Type B pancreatic cell (in vitro differentiated cells): ENCODE data around the gene EMP1. TPM values are rescaled to one million over a fixed set of nuclear protein-coding genes. Genes with fewer than 3 reads are reported as not detected.

Experiments used
- DNase-seq: peaks from one replicate; pipeline ENCODE4 v3.0.0; 2021; ENCODE audit warnings: mixed read lengths; ENCODE audit not compliant: unreplicated experiment; ENCODE audit errors: extremely low spot score
- H3K27ac Mint-ChIP-seq: 2 replicates; pipeline ENCODE4 v1.8.0; 2021; ENCODE audit warnings: mild to moderate bottlenecking, mixed read lengths
- H3K27me3 Mint-ChIP-seq: 2 replicates; pipeline ENCODE4 v1.8.0; 2021; ENCODE audit warnings: mixed read lengths
- H3K36me3 Mint-ChIP-seq: 2 replicates; pipeline ENCODE4 v1.8.0; 2021; ENCODE audit warnings: mixed read lengths
- H3K4me1 Mint-ChIP-seq: one replicate; pipeline ENCODE4 v1.8.0; 2021; ENCODE audit warnings: mixed read lengths; ENCODE audit not compliant: unreplicated experiment
- H3K4me3 Mint-ChIP-seq: 2 replicates; pipeline ENCODE4 v1.8.0; 2021; ENCODE audit warnings: mild to moderate bottlenecking, mixed read lengths
- H3K9me3 Mint-ChIP-seq: 2 replicates; pipeline ENCODE4 v1.8.0; 2021; ENCODE audit warnings: mixed read lengths
- CTCF ChIP-seq: fragments of 200-600 bp; sonication (generic); conservative IDR thresholded peaks from 2 replicates; pipeline ENCODE4 v1.5.0; 2021; ENCODE audit warnings: antibody characterized with exemption, mild to moderate bottlenecking
- total RNA-seq: library from RNA; stranded (reverse); gene quantifications from 2 replicates; pipeline ENCODE4 v1.2.1, GENCODE V29; 2021; ENCODE audit warnings: low replicate concordance

The EMP1 gene
- total RNA-seq, 1 donor from 2014 or later: 340 TPM

- no peak overlapping the region for H3K27ac Mint-ChIP-seq
- no peak for TF ChIP-seq CTCF
- H3K4me3 Mint-ChIP-seq: no peak overlapping the region
- peaks cover 3% of the 10 kb centered on the region for H3K9me3 Mint-ChIP-seq
- H3K4me1 Mint-ChIP-seq: no peaks in the 10 kb centered on the region
- no peaks in the 10 kb centered on the region for H3K27me3 Mint-ChIP-seq
- H3K36me3 Mint-ChIP-seq: peaks cover 3% of the 10 kb centered on the region
- no peak for DNase-seq
Observed at GRCh38 chr12:13162904-13163303, 33.6 kb upstream of the EMP1 start.

- Mint-ChIP-seq H3K36me3 (peaks cover 3% of the 10 kb centered on the region), H3K9me3 (peaks cover 3% of the 10 kb centered on the region), H3K27ac (peak overlapping the region; percentile 6), H3K4me3 (no peak overlapping the region), H3K27me3 (no peaks in the 10 kb centered on the region), H3K4me1 (no peaks in the 10 kb centered on the region)
- DNase-seq: no peak
- TF ChIP-seq CTCF: no peak
Observed at GRCh38 chr12:13163868-13164635, 32.5 kb upstream of the EMP1 start.

- Mint-ChIP-seq H3K27me3 (no peaks in the 10 kb centered on the region), H3K36me3 (peaks cover 3% of the 10 kb centered on the region), H3K9me3 (peaks cover 3% of the 10 kb centered on the region), H3K27ac (peak overlapping the region; percentile 6), H3K4me3 (no peak overlapping the region), H3K4me1 (no peaks in the 10 kb centered on the region)
- DNase-seq: no peak
- no peak for TF ChIP-seq CTCF
Observed at GRCh38 chr12:13164921-13165616, 31.5 kb upstream of the EMP1 start.

GRCh38 chr12:13165617-13166041, 30.9 kb upstream of the EMP1 start:
- DNase-seq: no peak

GRCh38 chr12:13167226-13167625, 29.3 kb upstream of the EMP1 start:
- no peak for DNase-seq
- no peak for TF ChIP-seq CTCF
- Mint-ChIP-seq H3K36me3 (peaks cover 3% of the 10 kb centered on the region), H3K4me3 (no peak overlapping the region), H3K27ac (peak overlapping the region; percentile 31), H3K4me1 (no peaks in the 10 kb centered on the region), H3K9me3 (peaks cover 3% of the 10 kb centered on the region), H3K27me3 (no peaks in the 10 kb centered on the region)

More at GRCh38 chr12:13165617-13166041, 30.9 kb upstream of the EMP1 start:
- Mint-ChIP-seq H3K4me1 (no peaks in the 10 kb centered on the region), H3K4me3 (no peak overlapping the region), H3K36me3 (peaks cover 3% of the 10 kb centered on the region), H3K27ac (no peak overlapping the region), H3K27me3 (no peaks in the 10 kb centered on the region), H3K9me3 (peaks cover 3% of the 10 kb centered on the region)
- no peak for TF ChIP-seq CTCF
